HG03558 (cell line): Measurements from ENCODE around the gene DPP4.

Experiments used
- ATAC-seq: cut with Tn5 transposase; IDR thresholded peaks from one replicate; pipeline ENCODE4 v1.9.1; 2021; ENCODE audit warnings: moderate number of reproducible peaks; ENCODE audit not compliant: unreplicated experiment; ENCODE audit errors: extremely low read depth

Gene DPP4

DNA sequence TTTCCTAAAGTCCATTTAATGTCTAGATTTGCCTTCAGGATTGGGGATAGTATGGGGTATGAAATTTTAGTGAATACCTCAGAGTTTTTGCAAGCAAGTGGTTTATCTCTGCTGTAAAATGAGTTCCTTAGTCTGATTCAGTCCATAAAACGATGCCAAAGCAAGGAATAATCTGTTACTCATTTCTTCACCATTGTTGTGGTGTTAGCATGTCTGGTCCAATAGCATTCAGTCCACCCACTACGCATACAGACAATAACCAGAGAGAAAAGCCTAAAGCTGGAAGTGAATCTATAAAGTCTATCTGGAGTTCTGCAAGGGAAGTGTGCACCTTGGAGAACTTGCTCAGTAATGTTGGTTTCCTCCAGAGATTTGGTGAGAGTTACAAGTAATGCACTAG, 12.9 kb upstream of the DPP4 start:
- no peak for ATAC-seq

DNA sequence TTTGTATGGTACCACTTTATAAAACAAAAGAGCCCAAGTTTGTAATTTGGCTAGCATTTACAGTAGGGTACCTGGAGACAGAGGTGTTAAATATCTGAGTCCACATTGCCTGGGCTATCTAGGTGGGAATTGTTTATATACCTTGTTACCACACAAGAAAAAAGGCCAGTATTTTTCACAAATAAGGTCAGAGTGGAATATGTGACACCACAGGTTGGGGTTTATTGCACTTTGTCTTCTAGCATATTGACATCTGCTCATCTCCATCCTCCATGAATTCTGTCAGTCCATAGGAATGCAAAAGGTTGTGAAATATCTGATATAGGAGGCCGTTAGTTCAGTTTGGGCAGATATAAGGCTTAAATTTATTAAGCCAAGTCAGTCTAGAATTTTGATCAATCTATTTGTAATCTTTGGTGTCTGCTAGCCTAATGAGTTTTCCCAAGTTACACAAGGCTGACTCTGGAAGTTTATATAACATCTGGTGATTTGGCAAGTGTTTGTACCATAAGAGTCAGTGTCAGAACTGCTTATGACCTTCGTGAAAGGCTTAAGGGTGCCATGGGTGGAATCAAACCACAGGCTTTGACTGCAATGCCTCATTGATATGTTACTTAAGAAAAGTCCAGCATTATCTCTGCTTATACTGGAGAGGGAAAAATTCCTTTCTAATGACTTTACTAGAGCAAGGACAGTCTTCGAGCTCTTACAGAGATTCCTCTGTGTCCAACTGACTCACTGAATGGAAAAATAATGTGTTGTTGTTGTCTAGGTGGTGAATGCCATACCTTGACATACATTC, 11.3 kb upstream of the DPP4 start:
- ATAC-seq = no peak

DNA sequence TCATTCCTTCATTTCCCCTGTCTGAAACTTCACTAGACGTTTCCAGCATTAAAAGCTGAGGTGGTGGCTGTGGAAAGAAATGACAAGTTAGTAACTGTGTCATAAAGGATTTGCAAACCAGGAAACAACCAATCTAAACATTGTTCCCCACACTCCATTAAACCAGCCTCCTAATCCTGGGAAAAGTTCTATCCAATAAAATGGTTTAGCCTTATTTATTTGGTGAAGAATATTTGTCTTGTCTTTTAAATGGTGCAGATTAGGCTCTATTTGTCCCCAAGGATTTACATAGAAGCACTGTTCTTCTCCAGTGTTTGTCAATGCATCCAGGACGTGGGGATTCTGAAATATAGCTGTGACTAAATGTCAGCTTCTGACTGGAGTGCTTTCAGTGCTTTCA, 10.5 kb upstream of the DPP4 start:
- no peak for ATAC-seq

DNA sequence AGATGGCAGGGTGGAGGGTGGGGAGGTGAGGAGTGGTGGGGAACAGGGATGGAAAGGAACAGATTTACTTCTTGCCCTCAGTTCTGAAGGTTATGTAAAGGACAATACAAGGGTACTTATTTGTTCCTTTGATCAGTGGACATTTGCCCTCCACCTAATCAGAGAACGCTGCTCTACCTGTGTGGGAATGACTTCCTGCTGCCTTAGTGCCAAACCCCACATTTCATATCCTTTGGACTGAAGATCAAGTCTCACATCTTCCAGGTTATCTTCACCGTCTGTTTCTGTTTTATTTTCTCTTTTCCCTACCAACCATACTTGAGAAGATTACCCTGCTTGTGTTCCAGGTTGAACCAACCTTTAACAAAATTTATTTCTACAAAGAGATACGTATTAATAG, 8.7 kb upstream of the DPP4 start:
- no peak for ATAC-seq

DNA sequence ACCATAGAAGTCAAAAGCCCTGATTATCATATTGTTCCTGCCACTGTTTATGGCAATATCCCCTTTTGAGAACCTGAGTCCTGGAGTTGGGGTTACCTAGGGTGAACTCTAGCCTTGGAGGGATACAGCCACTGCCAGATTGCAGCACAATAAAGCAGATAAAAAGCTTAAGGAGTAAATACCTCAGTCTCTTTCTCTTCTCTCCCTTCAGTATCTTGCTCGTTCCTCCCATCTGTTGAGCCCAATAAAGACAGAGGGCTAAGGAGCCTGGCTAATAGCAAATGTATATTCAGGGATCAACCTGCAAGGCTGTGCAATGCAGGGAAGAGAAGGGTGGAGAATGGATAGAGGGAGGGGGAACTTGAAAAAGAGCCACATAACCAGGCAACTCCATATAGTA, 8.0 kb upstream of the DPP4 start:
- no peak for ATAC-seq

DNA sequence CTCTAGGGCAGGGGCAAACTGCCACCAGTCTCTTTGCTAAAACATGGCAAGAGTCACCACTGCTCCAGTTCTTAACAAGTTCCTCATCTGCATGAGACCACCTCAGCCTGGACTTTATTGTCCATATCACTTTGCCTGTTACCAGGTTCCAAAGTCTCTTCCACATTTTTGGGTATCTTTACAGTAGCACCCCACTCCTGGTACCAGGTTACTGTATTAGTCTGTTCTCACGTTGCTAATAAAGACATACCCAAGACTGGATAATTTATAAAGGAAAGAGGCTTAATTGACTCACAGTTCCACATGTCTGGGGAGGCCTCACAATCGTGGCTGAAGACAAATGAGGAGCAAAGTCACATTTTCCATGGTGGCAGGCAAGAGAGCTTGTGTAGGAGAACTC, 5.5 kb upstream of the DPP4 start:
- ATAC-seq = no peak

DNA sequence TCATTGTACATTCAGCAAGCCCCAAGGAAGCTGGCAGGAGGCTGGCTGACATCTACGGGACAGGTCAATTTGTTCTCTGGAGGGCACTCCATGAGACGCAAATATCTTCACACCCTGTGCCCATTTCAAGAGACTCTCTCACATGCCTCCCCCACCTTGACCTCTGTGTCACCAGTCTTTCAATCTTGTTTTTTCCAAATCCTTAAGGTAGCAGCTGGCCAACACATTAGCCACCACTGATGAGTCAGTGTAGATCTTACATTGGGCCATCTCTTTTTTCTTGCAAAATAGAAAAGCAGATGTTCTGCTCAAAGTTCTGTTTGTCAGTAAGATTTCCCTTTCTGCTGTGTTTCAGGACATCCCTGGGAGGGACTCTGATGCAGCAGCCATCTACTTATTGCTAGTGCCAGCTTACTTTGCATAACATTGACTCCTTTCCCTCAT, 1.7 kb upstream of the DPP4 start:
- ATAC-seq = no peak

DNA sequence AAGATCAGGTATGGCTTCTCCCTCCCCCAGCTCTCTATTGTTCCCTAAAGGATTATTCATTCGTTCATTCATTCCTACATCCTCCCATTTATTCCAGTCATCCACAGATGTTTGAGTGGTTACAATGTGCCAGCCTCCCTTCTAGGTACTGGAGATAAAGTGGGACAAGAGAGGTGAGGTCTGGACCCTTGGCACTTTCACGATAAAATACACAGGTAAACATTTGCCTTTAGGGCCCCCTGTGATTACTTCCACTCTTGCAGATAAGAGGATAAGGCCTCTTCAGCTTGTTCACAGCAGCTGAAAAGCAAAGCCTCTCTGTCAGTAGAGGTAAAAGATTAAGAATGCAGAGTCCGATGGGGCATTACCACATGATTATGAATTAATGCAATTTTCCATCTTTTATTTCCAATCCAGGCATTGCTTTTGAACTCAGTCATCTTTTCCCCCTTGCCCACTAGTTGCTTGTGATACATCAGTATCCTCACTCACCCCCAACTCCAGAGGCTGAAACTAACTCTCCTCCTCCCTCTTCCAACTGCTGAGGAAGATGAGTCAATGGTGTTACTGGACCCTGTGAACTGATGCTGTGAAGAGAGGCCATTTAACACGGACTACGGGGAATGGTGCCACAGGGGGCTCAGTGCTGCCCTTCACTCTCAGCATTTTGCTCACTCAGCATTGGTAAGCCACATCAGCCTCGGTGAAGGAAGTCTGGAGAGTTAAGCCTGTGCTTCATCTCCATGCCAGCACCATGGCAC, 1.1 kb upstream of the DPP4 start:
- ATAC-seq = no peak

DNA sequence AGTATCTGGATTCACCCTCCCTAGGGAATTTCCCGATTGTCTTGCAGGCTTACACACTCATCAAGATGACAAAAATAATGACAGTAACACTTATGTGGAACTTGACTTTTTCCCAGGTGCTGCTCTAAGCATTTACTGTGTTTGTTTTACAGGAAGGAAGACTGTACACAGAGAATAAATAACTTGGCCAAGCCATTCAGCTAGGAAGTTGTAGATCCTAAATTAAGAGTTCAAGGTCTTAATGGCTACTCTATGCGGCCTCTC, 549 bp upstream of the DPP4 start:
- ATAC-seq = no peak

DNA sequence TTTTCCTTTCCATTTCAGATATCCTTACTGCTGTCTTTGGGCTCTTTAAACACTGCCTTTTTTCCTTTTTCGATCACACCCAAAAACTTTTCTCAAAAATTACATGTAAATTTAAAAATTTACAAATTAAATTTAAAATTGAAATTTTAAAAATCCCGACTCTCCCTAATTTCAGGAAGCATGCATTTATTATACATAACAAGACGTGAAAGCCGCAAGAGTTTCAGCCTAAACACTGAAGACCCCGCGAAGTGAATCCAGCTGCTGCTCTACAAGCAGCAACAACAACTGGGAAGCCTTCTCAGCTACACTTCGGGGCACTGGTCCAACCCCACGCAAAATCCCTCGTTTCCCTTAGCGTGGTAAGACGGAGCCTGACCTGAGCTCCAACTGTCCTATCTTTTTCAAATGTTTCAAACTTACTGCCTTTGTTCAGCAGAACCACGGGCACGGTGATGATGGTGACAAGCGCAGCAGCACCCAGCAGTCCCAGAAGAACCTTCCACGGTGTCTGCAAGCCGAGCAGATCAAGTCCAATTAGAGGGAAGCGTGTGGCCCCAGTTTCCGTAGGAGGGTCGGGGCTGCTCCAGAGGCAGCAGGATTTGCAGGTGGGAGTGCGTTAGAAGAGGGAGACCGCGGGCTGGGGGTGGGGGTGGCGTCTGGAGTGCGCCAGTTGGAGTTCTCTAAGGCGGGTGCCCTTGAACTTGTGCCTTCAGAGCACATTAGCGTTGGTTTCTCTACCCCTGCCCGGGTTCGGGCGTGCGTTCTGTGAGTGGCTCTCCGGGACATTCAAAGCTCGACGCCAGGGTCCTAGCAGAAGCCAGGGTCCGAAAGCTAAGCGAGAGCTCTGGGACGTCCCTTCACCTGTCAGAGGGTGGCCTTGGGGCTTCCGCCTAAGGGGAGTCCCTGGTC, 783 bp downstream of the DPP4 start:
- ATAC-seq = no peak

DNA sequence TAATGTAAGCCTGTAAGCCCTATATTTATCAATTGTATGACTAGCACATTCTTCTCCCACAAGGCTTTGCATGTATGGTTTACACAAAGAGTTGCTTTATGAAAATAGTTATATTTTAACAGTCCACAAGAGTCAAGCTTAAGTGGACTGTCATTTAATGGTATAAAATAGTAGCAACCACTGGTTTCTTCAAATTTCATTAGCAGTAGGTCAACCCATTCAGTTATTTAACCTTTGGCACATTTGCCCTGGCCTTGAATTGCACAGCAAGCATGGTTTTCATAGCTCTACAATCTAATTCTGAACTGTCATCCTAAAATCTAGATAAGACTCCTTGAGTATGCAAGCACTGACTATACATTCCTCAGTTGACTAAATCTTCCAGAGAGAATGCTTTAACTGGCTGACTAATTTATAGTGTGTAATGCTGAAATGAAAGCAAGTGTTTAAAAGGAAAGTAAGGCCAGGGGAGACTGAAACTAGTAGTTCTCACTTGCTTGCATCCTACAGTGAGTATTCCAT, 1.8 kb downstream of the DPP4 start:
- peak; percentile 42 for ATAC-seq

DNA sequence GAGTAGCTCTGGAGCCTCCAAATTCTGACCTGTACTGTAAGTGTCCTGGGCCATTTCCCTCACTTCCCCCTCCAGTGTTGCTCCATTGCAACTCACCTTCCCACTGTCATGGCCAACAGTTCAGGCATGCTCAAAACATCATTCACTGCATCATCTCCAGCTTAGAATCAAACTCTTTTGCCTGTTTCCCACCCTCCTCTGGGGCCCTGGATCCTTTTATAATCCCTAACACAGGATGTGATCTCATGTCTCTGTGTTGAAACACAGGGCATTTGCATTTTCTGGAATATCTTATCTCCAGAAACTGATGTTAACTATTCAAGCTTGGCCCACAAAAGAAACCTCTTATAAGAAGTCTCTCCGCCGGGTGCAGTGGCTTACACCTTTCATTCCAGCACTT, 3.0 kb downstream of the DPP4 start:
- ATAC-seq = no peak

DNA sequence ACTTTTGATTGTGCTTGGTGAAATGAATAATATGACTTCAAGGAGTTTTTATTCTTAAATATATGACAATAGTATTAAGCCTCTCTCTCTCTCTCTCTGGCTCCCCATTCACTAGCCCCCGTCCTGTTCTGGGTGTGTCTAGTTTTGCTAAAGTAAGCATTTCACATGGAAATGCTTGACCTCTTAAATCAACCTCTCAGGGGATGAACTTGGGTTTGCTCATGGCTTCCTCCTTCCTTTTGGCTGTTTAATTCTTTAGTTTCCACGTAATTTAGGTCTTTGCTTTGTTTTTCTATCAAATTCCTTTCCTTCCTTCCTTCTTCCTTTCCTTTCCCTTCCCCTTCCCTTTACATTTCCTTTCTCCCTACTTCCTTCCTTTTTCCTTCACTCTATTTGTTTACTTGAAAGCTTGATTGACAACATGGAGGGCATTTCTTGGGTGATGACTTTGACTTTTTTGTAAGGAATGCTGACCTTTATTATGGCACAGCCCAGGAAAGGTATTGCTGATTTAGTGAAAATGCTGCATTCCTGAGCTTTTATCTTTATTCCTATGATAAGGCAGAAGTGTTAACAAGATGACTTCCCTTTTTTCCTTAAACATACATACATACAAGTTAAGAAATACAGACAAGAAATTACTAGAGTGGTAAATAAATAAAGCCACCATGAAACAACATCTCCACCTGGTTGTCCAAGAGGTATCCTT, 3.6 kb downstream of the DPP4 start:
- ATAC-seq = no peak

DNA sequence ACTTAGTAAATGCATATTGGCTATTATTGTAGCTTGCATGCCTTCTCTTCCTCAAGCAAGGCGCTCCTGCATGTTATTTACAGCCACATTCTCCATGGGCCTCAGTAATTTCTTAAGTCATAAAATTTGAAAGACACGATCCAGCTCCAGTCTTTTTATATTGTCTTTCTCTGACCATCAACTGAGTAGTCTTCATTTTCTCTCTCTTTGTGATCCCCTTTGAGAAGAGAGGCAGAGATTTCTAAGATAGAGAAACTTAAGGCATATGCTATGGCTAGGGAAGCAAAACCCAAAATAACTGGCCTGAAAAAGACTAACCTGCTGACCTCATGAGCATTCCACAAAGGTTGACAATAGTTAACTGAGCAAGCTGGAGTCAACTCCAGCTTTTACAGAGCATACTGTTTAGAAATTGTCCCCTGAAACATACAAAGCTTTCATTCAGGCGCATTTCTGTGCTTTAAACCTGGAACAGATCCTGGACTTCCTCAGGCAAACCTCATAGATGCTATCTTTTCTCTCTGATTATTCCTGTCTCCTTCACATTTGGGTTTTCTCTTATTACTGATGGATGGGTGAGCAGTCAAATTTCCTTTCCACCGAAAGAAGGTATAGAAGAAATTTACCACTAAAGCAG, 4.6 kb downstream of the DPP4 start:
- ATAC-seq = no peak

DNA sequence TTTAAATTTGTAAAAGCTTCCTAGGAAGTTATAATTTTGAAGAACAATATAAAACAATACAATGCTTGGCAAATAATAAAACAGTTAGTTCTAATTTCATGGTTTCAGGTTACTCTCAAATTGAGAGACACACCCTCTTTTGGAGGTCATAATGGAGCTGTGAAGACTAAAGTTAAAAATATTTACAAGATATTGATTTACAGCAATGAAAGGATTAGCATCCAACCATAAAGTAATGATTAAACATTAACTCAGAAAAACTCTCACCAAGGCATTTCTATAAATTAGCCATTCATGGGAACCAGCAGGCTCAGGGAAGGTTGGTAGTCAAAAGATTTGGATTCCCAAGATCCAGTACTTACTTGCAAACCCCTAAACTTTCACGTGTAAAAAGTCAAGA, 6.4 kb downstream of the DPP4 start:
- no peak for ATAC-seq

DNA sequence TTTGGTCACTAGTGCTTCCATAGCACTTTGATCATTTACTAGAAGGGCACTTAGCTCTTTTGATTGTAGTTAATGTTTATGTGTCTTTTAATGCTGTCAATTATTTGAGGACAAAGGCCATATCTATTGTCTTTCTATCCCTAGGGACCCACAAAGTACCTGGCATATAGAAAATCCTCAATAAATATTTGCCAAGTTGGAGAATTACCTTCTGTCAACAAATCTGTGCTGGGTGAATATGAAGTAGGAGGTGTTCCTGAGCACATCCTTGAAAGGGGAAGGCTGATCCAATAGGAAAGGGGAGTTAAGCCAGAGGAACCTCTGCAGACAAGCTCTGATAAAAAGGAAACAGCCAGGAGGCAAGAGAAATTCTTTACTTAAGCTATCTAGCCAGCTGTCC, 8.2 kb downstream of the DPP4 start:
- ATAC-seq = no peak

DNA sequence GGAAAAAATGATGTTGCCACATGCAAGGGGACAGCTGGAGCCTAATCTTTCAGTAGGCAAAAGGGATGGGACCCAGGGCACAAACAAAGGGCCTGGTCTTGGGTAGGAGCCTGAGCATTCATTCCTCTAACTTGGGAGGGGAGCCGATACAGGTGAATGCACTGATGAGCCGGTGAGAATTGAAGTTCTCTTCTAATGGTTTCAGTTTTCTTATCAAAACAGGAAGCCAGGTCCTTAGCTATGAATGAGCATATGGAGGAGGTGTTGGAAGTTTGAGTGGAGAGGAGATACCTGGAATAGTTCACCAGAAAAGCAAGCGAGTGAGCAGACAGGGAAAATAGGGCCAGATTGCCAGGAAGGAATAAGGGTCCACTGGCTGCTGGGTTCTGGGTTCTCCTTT, 10.1 kb downstream of the DPP4 start:
- ATAC-seq = peak; percentile 28

DNA sequence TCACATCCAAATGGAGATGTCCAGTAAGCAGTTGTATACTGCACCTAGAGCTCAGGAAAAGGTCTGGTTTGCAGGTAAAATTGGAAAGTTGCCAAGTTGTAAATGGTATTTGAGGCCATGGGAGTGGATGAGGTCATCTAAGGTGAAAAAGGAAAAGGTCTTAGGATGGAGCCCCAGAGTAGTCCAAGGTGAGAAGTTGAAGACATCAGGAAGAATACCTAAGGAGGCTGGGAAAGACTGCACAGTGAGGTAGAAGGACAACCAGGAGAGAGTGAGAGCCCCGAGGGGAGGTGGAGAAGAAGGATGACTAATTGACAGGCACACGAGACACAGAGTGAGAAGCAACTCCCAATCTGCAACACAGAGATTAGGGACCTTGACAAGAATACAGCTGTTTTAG, 10.7 kb downstream of the DPP4 start:
- ATAC-seq = no peak

DNA sequence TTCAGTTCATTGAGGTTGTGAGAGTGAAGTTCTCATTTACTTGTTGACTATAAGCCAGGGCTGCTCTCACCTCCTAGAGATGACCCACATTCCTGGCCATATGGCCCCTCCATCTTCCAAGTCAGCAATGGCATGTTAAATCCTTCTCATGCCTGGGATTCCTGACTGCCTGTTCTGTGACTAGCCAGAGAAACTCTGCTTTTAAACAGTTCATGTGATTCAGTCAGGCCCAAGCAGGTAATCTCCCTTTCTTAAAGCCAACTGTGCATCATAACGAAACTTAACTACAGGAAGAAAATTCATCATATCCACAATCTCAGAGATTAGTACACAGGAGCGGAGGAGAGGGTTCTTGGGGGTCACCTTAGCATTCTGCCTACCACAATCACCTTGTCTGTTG, 11.5 kb downstream of the DPP4 start:
- no peak for ATAC-seq

DNA sequence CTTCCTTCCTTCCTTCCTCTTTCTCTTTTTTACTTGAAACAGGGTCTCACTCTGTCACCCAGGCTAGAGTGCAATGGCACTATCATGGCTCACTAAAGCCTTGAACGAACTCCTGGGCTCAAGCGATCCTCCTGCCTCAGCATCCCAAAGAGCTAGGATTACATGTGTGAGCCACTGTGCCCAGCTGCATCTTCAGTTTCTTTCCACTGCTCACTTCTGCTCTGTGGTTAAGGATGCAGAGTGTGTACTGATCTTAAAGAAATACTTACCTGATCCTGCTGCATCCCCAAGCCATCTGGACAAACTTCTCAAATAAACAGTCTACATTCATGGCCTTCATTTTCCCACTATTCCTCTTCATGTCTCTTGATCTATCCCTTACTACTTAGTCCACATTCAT, 13.0 kb downstream of the DPP4 start:
- ATAC-seq = no peak
